GM19452 (cell line): ENCODE data around the gene ZFAND5.

ENCODE experiments used
- ATAC-seq: cut with Tn5 transposase; IDR thresholded peaks from one replicate; pipeline ENCODE4 v1.9.1; 2021; ENCODE audit not compliant: unreplicated experiment

Gene ZFAND5

GRCh38 chr9:72326641-72327040, 38.4 kb downstream of the ZFAND5 start:
- ATAC-seq = no peak

- no peak for ATAC-seq
These were observed 40.0 kb downstream of the ZFAND5 start for GRCh38 chr9:72324974-72325373.

GRCh38 chr9:72322678-72323077, 42.3 kb downstream of the ZFAND5 start:
- no peak for ATAC-seq

DNA sequence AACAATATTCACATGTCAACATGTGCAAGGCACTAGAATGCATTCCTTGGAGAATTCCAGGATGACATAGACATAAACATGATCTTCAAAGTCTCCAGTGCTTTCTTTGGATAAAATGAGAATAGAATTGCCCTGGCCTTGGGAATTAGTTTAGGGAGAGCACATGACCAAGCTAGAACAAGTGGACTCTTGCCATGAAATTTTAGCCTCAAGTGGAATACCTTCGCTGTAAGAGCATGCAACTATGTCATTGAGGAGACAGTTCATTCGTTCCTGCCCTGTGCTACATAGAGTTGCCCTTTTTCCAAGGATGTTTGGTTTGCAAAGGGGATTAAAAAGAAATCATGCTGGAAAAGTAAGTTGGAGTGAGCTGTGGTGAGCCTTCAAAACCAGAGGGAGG, 42.7 kb downstream of the ZFAND5 start:
- no peak for ATAC-seq

- no peak for ATAC-seq
These were observed 49.3 kb downstream of the ZFAND5 start for GRCh38 chr9:72315510-72316311.

DNA sequence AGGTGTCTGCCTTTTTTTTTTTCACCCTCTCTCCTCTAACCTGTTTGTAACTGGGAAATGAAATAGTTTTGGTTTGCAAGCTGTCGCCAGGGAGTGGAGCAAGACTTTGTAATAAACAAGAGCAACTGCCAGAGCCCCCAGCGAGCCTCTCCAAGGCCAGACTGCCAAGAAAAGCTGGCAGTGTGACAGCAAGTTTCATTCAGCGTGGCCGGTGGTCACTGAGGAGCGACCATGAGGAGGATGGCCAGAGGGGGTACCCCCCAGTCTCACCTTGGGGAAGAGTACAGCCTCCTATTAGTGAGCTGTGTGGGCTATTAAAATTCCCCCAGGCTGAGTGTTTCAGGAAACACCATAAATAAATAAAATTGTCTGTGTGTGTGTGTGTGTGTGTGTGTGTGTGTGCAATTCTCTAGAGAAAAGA, 49.9 kb downstream of the ZFAND5 start:
- ATAC-seq = no peak

GRCh38 chr9:72313507-72313906, 51.5 kb downstream of the ZFAND5 start:
- no peak for ATAC-seq

GRCh38 chr9:72312386-72312987, 52.5 kb downstream of the ZFAND5 start:
- ATAC-seq = peak; percentile 79

DNA sequence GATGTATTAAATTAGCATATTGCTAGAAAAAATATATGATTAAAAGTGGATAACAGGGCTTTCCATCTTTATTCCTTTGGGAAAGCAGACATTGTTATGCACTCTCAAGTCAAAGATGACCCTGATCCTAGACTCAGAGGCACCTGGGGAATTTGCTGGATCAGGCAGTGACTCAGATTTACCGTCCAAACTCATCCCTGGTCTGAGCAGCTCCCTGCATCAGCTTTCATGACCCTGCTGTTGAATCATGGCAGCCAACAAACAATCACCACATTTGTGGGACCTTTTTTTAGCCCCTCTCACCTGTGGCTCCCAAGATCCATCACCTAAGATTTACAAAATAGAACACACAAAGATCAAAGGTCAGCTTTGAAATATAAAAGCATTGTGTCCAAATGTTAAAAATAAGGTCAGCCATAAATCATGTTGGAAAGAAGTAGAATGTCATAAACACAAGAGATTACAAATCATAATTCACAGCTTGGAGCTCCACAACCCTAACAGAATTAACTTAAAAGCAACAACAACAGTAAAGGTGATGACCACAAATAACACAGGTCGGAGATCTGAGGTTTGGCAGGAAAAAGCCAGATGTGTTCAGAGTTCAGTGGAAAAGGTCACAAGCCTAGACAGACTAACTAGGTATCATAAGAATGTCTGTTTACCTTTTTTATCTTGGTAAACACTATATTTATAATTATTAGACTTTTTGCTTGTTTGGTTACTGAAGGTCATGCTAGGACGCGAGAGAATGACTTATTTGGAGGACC, 55.5 kb downstream of the ZFAND5 start:
- no peak for ATAC-seq

DNA sequence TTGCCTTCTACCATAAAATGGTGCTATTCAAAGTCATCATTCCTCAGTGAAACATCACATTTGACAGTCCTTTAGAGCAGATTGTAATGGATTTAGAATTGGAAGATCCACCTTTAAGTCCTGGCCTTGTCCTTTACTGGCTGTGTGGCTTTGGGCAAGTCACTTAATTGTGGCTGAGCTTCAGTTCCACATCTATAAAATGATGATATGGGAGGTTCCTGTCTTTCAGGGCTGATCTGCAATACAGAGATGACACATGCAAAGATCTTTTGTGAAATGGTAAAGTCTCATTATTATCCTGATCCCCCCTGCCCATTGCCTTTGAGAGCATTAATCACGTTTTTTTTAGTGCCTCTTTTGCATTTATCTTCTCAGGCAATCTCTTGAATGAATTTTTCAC, 58.2 kb downstream of the ZFAND5 start:
- no peak for ATAC-seq

DNA sequence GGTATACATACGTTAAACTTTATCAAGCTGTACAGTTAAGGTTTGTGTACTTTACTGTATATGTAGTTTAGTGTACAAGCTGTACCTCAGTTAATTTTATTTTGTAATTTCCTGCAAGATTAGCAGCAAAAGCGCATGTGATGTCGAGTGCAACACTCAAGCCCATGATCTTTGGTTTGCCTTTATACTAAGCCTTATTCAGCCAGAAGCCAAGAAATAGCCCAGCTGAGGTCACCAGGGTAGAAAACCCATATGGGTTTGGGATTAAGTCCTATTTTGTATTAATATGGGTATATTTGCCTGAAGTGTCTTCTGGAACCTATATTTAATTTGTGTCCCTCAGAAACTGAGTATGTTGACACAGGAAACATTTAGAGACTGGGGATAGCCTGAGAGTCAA, 59.3 kb downstream of the ZFAND5 start:
- no peak for ATAC-seq

- ATAC-seq = peak; percentile 81
These were observed 59.9 kb downstream of the ZFAND5 start for GRCh38 chr9:72305102-72305546.

- ATAC-seq = no peak
These were observed 60.5 kb downstream of the ZFAND5 start for GRCh38 chr9:72304538-72304937.
